T follicular helper cell (primary cell): Measurements from ENCODE around the gene TGFBR1.
"Not testable (repeated sequence)": the region's sequence is repeated elsewhere in the genome, so short reads cannot be mapped to it uniquely, and the experiment has no call there.

Experiments
- DNase-seq: peaks from one replicate; pipeline ENCODE4 v3.0.0-alpha.2; 2020; ENCODE audit warnings: low read depth

Gene TGFBR1

GRCh38 chr9:99189887-99190596 lies 85.1 kb downstream of the TGFBR1 start:
- DNase-seq, result no peak

GRCh38 chr9:99190597-99191283 lies 85.8 kb downstream of the TGFBR1 start:
- DNase-seq, result no peak

GRCh38 chr9:99192786-99193465 lies 88.0 kb downstream of the TGFBR1 start:
- DNase-seq, result no peak

- no peak for DNase-seq
Observed at GRCh38 chr9:99193466-99193821, 88.5 kb downstream of the TGFBR1 start.

DNA sequence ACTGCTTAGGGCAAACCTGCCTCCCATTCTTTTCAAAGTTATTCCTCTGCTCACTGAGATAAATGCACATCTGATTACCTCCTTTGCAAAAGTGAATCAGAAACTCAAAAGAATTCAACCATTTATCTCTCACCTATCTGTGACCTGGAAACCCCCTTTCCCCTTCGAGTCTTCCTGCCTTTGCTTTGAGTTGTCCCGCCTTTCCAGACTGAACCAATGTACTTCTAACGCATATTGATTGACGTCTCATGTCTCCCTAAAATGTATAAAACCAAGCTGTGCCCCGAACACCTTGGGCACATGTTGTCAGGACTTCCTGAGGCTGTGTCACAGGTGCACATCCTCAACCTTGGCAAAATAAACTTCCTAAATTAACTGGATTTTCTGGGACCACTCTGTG lies 91.6 kb downstream of the TGFBR1 start:
- DNase-seq, result not testable (repeated sequence)

- no peak for DNase-seq
Observed at GRCh38 chr9:99197124-99197630, 92.3 kb downstream of the TGFBR1 start.

GRCh38 chr9:99197987-99198386 lies 93.1 kb downstream of the TGFBR1 start:
- no peak for DNase-seq

DNA sequence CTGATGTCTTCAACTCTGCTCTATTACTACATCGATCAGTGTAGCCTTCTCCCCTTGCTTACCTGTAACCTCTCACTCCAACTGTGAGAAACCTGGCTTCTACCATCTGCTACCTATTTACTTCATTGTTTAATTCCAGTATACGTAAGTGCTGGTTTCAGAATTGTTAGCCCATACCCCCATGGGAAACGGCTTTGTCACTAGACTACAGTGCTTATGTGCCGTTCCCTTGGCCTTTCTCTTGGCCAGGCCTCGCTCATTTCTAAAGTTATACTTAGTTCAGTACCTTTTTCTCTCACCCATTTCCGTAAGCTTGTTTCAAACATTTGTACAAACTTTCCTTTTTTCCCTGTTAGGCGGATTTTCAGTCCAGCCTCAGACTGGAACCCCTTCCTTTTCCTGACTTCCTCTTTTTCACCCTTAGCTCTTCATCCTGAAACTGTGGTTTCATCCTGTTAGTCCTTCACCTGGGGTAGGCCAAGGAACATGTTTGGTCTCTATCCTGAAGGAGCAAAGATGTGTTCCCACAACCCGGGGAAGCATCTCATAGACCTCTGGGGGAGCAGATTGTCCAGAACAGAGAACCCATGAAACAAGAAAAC lies 95.1 kb downstream of the TGFBR1 start:
- no peak for DNase-seq

GRCh38 chr9:99201603-99202002 lies 96.7 kb downstream of the TGFBR1 start:
- DNase-seq, result no peak
